Measurements from ENCODE around the gene KRT13.

KRT13 gene

GRCh38 chr17:41466988-41467387 is 38.4 kb downstream of the KRT13 start, which contains the start of gene KRT32:
KRT32 (minus strand) TSS chr17:41467386; CDS start chr17:41467325, 61 bp downstream.
- DNase-seq (ENCODE audit: low spot score) = no peak

GRCh38 chr17:41464682-41465081 is 40.7 kb downstream of the KRT13 start:
- peak; percentile 96 for DNase-seq (ENCODE audit: low spot score)

- no peak for DNase-seq (ENCODE audit: low spot score)
These were observed 41.2 kb downstream of the KRT13 start for GRCh38 chr17:41464173-41464572.

- DNase-seq (ENCODE audit: low spot score) = no peak
These were observed 41.7 kb downstream of the KRT13 start for GRCh38 chr17:41463746-41464145.

GRCh38 chr17:41462705-41463104 is 42.7 kb downstream of the KRT13 start:
- DNase-seq (ENCODE audit: low spot score) = no peak

- DNase-seq (ENCODE audit: low spot score) = no peak
These were observed 47.7 kb downstream of the KRT13 start for GRCh38 chr17:41457676-41458075.

- DNase-seq (ENCODE audit: low spot score) = no peak
These were observed 49.2 kb downstream of the KRT13 start for GRCh38 chr17:41456204-41456603.

GRCh38 chr17:41455236-41455635 is 50.2 kb downstream of the KRT13 start:
- peak; percentile 39 for DNase-seq (ENCODE audit: low spot score)

GRCh38 chr17:41453066-41453465 is 52.3 kb downstream of the KRT13 start:
- DNase-seq (ENCODE audit: low spot score) = no peak

GRCh38 chr17:41452281-41452680 is 53.1 kb downstream of the KRT13 start:
- no peak for DNase-seq (ENCODE audit: low spot score)

GRCh38 chr17:41451154-41451728 is 54.2 kb downstream of the KRT13 start:
- peak; percentile 30 for DNase-seq (ENCODE audit: low spot score)
